Measurements from ENCODE around the gene PACRG. TPM values are rescaled to one million over a fixed set of nuclear protein-coding genes. Genes with fewer than 3 reads are reported as not detected.
"Not testable (repeated sequence)": the region's sequence is repeated elsewhere in the genome, so short reads cannot be mapped to it uniquely, and the experiment has no call there.

Gene PACRG
- total RNA-seq, 1 donor from 2014 or later = 2.9 TPM

- DNase-seq (ENCODE audit: low read depth) = no peak
Observed at GRCh38 chr6:163308629-163309440, 581.1 kb downstream of the PACRG start.

GRCh38 chr6:163309491-163310026 lies 581.8 kb downstream of the PACRG start:
- no peak for DNase-seq (ENCODE audit: low read depth)

- DNase-seq (ENCODE audit: low read depth) = no peak
Observed at GRCh38 chr6:163310096-163310972, 582.6 kb downstream of the PACRG start.

- DNase-seq (ENCODE audit: low read depth) = no peak
Observed at GRCh38 chr6:163310973-163311383, 583.2 kb downstream of the PACRG start.

- DNase-seq (ENCODE audit: low read depth) = no peak
Observed at GRCh38 chr6:163311830-163312229, 584.1 kb downstream of the PACRG start.

- DNase-seq (ENCODE audit: low read depth) = no peak
Observed at GRCh38 chr6:163313566-163313965, 585.8 kb downstream of the PACRG start.

GRCh38 chr6:163313981-163314380 lies 586.2 kb downstream of the PACRG start:
- no peak for DNase-seq (ENCODE audit: low read depth)

- no peak for DNase-seq (ENCODE audit: low read depth)
Observed at GRCh38 chr6:163314791-163315470, 587.2 kb downstream of the PACRG start.

GRCh38 chr6:163316866-163317495 lies 589.2 kb downstream of the PACRG start:
- not testable (repeated sequence) for DNase-seq (ENCODE audit: low read depth)

GRCh38 chr6:163318071-163318786 lies 590.5 kb downstream of the PACRG start:
- no peak for DNase-seq (ENCODE audit: low read depth)

GRCh38 chr6:163319609-163320366 lies 592.0 kb downstream of the PACRG start:
- no peak for DNase-seq (ENCODE audit: low read depth)

- no peak for DNase-seq (ENCODE audit: low read depth)
Observed at GRCh38 chr6:163320402-163320801, 592.6 kb downstream of the PACRG start.

- DNase-seq (ENCODE audit: low read depth) = no peak
Observed at GRCh38 chr6:163320804-163321203, 593.0 kb downstream of the PACRG start.

GRCh38 chr6:163321717-163322116 lies 593.9 kb downstream of the PACRG start:
- no peak for DNase-seq (ENCODE audit: low read depth)

- no peak for DNase-seq (ENCODE audit: low read depth)
Observed at GRCh38 chr6:163323274-163323673, 595.5 kb downstream of the PACRG start.

GRCh38 chr6:163323705-163324104 lies 595.9 kb downstream of the PACRG start:
- DNase-seq (ENCODE audit: low read depth) = no peak

GRCh38 chr6:163324326-163324687 lies 596.5 kb downstream of the PACRG start:
- DNase-seq (ENCODE audit: low read depth) = no peak

GRCh38 chr6:163324688-163325389 lies 597.1 kb downstream of the PACRG start:
- peak; percentile 54 for DNase-seq (ENCODE audit: low read depth)

GRCh38 chr6:163325390-163325784 lies 597.6 kb downstream of the PACRG start:
- DNase-seq (ENCODE audit: low read depth) = no peak
